Mesendoderm (in vitro differentiated cells): ENCODE data around the gene ACTA1. TPM values are rescaled to one million over a fixed set of nuclear protein-coding genes. Genes with fewer than 3 reads are reported as not detected.

Experiments used
- DNase-seq: peaks from one replicate; pipeline ENCODE4 v3.0.0; 2013
- H2AK5ac ChIP-seq: 2 replicates; pipeline ENCODE4 v1.6.1; 2013; ENCODE audit warnings: low read length, inconsistent platforms
- H2BK120ac ChIP-seq: 2 replicates; pipeline ENCODE4 v1.6.1; 2013; ENCODE audit warnings: low read depth, mild to moderate bottlenecking, low read length, moderate library complexity, mixed read lengths
- H2BK15ac ChIP-seq: replicated peaks from 2 replicates; pipeline ENCODE4 v1.6.1; 2013; ENCODE audit warnings: low read depth, mild to moderate bottlenecking, moderate library complexity
- H2BK5ac ChIP-seq: 2 replicates; pipeline ENCODE4 v1.6.1; 2013; ENCODE audit warnings: low read length, inconsistent platforms
- H3K18ac ChIP-seq: 2 replicates; pipeline ENCODE4 v1.6.1; 2013; ENCODE audit warnings: mild to moderate bottlenecking, low read length, mixed read lengths
- H3K23ac ChIP-seq: one replicate; pipeline ENCODE4 v1.6.1; 2013; ENCODE audit warnings: low read length
- H3K27ac ChIP-seq: 2 replicates; pipeline ENCODE4 v1.5.1; 2013; ENCODE audit warnings: low read depth, mild to moderate bottlenecking, inconsistent platforms, low read length, moderate library complexity
- H3K27me3 ChIP-seq: 2 replicates; pipeline ENCODE4 v1.6.1; 2013; ENCODE audit warnings: low read length, control low read depth, mild to moderate bottlenecking, inconsistent platforms; ENCODE audit not compliant: insufficient read depth, poor library complexity
- H3K36me3 ChIP-seq: 2 replicates; pipeline ENCODE4 v1.6.1; 2013; ENCODE audit warnings: low read length, inconsistent platforms; ENCODE audit not compliant: control insufficient read depth, insufficient read depth
- H3K4ac ChIP-seq: one replicate; pipeline ENCODE4 v1.6.1; 2013; ENCODE audit warnings: low read depth, mild to moderate bottlenecking, low read length, moderate library complexity
- H3K4me1 ChIP-seq: 2 replicates; pipeline ENCODE4 v1.6.1; 2013; ENCODE audit warnings: low read depth, low read length, inconsistent platforms; ENCODE audit not compliant: control insufficient read depth
- H3K4me2 ChIP-seq: 2 replicates; pipeline ENCODE4 v1.6.1; 2013; ENCODE audit warnings: low read length
- H3K4me3 ChIP-seq: 2 replicates; pipeline ENCODE4 v1.5.1; 2013; ENCODE audit warnings: mild to moderate bottlenecking, low read length
- H3K56ac ChIP-seq: one replicate; pipeline ENCODE4 v1.6.1; 2013; ENCODE audit warnings: low read length
- H3K79me1 ChIP-seq: 2 replicates; pipeline ENCODE4 v1.6.1; 2013; ENCODE audit warnings: low read length, inconsistent platforms
- H3K79me2 ChIP-seq: 2 replicates; pipeline ENCODE4 v1.6.1; 2013; ENCODE audit warnings: mild to moderate bottlenecking, low read length; ENCODE audit not compliant: control insufficient read depth, insufficient read depth
- H3K9ac ChIP-seq: 2 replicates; pipeline ENCODE4 v1.6.1; 2013; ENCODE audit warnings: low read length, inconsistent platforms
- H4K5ac ChIP-seq: one replicate; pipeline ENCODE4 v1.6.1; 2013; ENCODE audit warnings: low read length
- H4K8ac ChIP-seq: one replicate; pipeline ENCODE4 v1.6.1; 2013; ENCODE audit warnings: low read depth, mild to moderate bottlenecking, control low read depth, low read length, moderate library complexity
- WGBS: extraction: QIAGEN DNeasy Blood & Tissue Kit; methylation state at CpG from one replicate; pipeline ENCODE4 v1.1.7; 2013; ENCODE audit warnings: low lambda C conversion rate, missing lambda C conversion rate; ENCODE audit not compliant: insufficient coverage; ENCODE audit errors: extremely low coverage; 5-methylcytosine and 5-hydroxymethylcytosine counted together
- polyA plus RNA-seq, 2 experiments: library from polyadenylated mRNA; stranded (reverse); fragments of 200-250 nt; gene quantifications; one replicate each; pipeline ENCODE4 v1.2.3, GENCODE V29; 2013

Gene ACTA1
- 88.0 TPM for polyA plus RNA-seq (2013, experiment 1 of 2)
- 101 TPM for polyA plus RNA-seq (2013, experiment 2 of 2)

DNA sequence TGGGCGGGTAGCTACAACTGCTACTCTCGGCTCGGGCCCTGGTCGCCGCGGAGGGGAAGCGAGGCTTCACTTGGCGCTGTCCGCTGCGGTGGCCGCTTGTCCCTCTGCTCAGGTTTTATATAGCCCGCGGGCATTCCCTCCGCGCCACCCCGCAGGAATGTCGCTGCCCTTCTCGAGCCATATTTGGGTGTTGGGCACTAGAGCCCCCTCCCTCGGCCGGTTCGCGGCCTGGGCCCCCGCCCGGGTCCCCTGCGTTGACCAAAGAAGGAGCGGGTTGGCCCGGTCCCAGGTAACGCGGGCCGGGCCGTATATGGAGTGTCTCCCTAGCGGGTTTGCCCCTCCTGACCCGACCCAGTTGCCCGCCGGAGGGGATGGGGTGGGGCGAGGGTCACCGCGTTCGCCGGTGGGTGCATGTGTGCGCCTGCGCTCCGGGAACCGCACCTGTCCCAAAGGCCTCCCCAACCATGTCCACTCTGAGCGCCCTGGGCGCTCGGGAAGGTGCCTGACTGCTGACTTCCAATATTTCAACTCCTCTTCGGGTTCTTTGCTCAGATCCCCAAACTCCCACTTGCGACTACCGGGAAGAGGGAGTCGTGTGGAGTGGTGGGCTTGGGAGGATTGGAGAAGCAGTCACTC is at the start of gene ACTA1:
Gene ACTA1, minus strand, starts transcription at position 90 of the 636 bp plus-strand sequence. CDS start 979 bp downstream, outside the sequence.
- Histone ChIP-seq H3K27ac (no peak within 1 kb of the TSS), H3K9ac (peak within 1 kb of the TSS; percentile 12), H4K8ac (no peak within 1 kb of the TSS), H3K56ac (peak within 1 kb of the TSS; percentile 58), H3K4me1 (peaks cover 2% of the 10 kb centered on the region), H2AK5ac (no peak within 1 kb of the TSS), H2BK5ac (no peak within 1 kb of the TSS), H4K5ac (no peak within 1 kb of the TSS), H3K27me3 (peaks cover 17% of the 10 kb centered on the region), H2BK15ac (no peak within 1 kb of the TSS), H3K18ac (no peak within 1 kb of the TSS), H3K4me3 (peak within 1 kb of the TSS; percentile 2), H3K23ac (no peak within 1 kb of the TSS), H2BK120ac (no peak within 1 kb of the TSS), H3K36me3 (no peaks in the 10 kb centered on the region), H3K79me2 (no peaks in the 10 kb centered on the region), H3K4ac (no peak within 1 kb of the TSS), H3K4me2 (peak within 1 kb of the TSS; percentile 52), H3K79me1 (no peaks in the 10 kb centered on the region)
- WGBS = no CpG with 5 or more reads among the region's 51 CpGs
- peak; percentile 87 for DNase-seq

DNA sequence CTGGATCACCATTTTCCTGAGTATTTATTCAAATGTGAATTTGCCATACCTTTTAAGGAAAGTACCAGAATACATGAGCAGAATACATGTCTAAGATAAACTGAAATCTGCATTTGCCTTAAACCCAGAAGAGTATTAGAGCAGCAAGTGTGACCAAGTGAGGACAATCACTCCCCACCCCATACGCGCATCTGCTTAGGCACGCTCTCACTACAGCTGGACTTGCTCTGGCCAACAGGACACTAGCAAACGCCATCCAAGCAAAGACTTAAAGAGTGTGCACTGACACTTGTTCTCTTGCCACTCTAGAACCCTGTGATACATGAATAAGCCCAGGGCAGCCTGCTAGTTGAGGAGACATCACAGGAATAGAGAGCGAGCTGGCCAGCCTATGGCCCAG is 48.6 kb upstream of the ACTA1 start:
- no peaks in the 10 kb centered on the region for H3K79me1 ChIP-seq
- no peak overlapping the region for H3K4me3 ChIP-seq
- peaks cover 3% of the 10 kb centered on the region for H3K36me3 ChIP-seq
- H3K56ac ChIP-seq = no peak overlapping the region
- no peak overlapping the region for H3K4me2 ChIP-seq
- no peak overlapping the region for H2BK15ac ChIP-seq
- H2AK5ac ChIP-seq = no peak overlapping the region
- H4K5ac ChIP-seq = no peak overlapping the region
- no peak overlapping the region for H3K9ac ChIP-seq
- no peak overlapping the region for H2BK5ac ChIP-seq
- no peaks in the 10 kb centered on the region for H3K27me3 ChIP-seq
- no peak overlapping the region for H3K18ac ChIP-seq
- H3K23ac ChIP-seq = no peak overlapping the region
- no peak overlapping the region for H4K8ac ChIP-seq
- no CpG with 5 or more reads among the region's 5 CpGs for WGBS
- H3K27ac ChIP-seq = no peak overlapping the region
- no peaks in the 10 kb centered on the region for H3K79me2 ChIP-seq
- H2BK120ac ChIP-seq = no peak overlapping the region
- H3K4me1 ChIP-seq = no peaks in the 10 kb centered on the region
- no peak overlapping the region for H3K4ac ChIP-seq
- no peak for DNase-seq

- WGBS = no CpG with 5 or more reads among the region's 7 CpGs
- no peaks in the 10 kb centered on the region for H3K27me3 ChIP-seq
- H4K5ac ChIP-seq = no peak overlapping the region
- no peaks in the 10 kb centered on the region for H3K79me2 ChIP-seq
- no peak overlapping the region for H3K4me2 ChIP-seq
- no peak overlapping the region for H3K23ac ChIP-seq
- H2BK120ac ChIP-seq = no peak overlapping the region
- peaks cover 3% of the 10 kb centered on the region for H3K36me3 ChIP-seq
- H3K4ac ChIP-seq = no peak overlapping the region
- peak; percentile 44 for DNase-seq
- no peak overlapping the region for H3K56ac ChIP-seq
- H3K27ac ChIP-seq = no peak overlapping the region
- H4K8ac ChIP-seq = no peak overlapping the region
- no peak overlapping the region for H3K4me3 ChIP-seq
- H3K18ac ChIP-seq = no peak overlapping the region
- no peak overlapping the region for H2BK15ac ChIP-seq
- no peak overlapping the region for H2BK5ac ChIP-seq
- no peak overlapping the region for H3K9ac ChIP-seq
- H3K79me1 ChIP-seq = no peaks in the 10 kb centered on the region
- no peaks in the 10 kb centered on the region for H3K4me1 ChIP-seq
- H2AK5ac ChIP-seq = no peak overlapping the region
Measured at GRCh38 chr1:229480495-229480894, 46.6 kb upstream of the ACTA1 start.

GRCh38 chr1:229479660-229480399 is 45.9 kb upstream of the ACTA1 start:
- Histone ChIP-seq H2BK5ac (no peak overlapping the region), H3K27me3 (no peaks in the 10 kb centered on the region), H3K36me3 (peaks cover 3% of the 10 kb centered on the region), H2AK5ac (no peak overlapping the region), H3K9ac (no peak overlapping the region), H3K4me3 (no peak overlapping the region), H3K18ac (no peak overlapping the region), H3K4me1 (no peaks in the 10 kb centered on the region), H3K56ac (no peak overlapping the region), H3K4me2 (no peak overlapping the region), H3K79me2 (no peaks in the 10 kb centered on the region), H3K27ac (no peak overlapping the region), H3K23ac (no peak overlapping the region), H2BK15ac (no peak overlapping the region), H4K8ac (no peak overlapping the region), H3K4ac (no peak overlapping the region), H3K79me1 (no peaks in the 10 kb centered on the region), H4K5ac (no peak overlapping the region), H2BK120ac (no peak overlapping the region)
- DNase-seq = peak; percentile 66
- WGBS = no CpG with 5 or more reads among the region's 10 CpGs

- peaks cover 3% of the 10 kb centered on the region for H3K36me3 ChIP-seq
- H3K27me3 ChIP-seq = no peaks in the 10 kb centered on the region
- H3K79me2 ChIP-seq = no peaks in the 10 kb centered on the region
- no peak overlapping the region for H3K23ac ChIP-seq
- no peak overlapping the region for H3K9ac ChIP-seq
- H3K56ac ChIP-seq = no peak overlapping the region
- no peak overlapping the region for H3K4me2 ChIP-seq
- H2AK5ac ChIP-seq = no peak overlapping the region
- no peaks in the 10 kb centered on the region for H3K79me1 ChIP-seq
- no peak overlapping the region for H4K8ac ChIP-seq
- no peak overlapping the region for H3K18ac ChIP-seq
- H3K27ac ChIP-seq = no peak overlapping the region
- no peak overlapping the region for H2BK15ac ChIP-seq
- H3K4me1 ChIP-seq = no peaks in the 10 kb centered on the region
- no peak overlapping the region for H2BK5ac ChIP-seq
- DNase-seq = no peak
- no peak overlapping the region for H3K4ac ChIP-seq
- no peak overlapping the region for H4K5ac ChIP-seq
- no CpG with 5 or more reads among the region's 1 CpG for WGBS
- no peak overlapping the region for H3K4me3 ChIP-seq
- H2BK120ac ChIP-seq = no peak overlapping the region
Measured at GRCh38 chr1:229478852-229479251, 45.0 kb upstream of the ACTA1 start.
